H1 (cell line): ENCODE results near the gene STARD4. TPM values are rescaled to one million over a fixed set of nuclear protein-coding genes. Genes with fewer than 3 reads are reported as not detected.

Experiments
- CHD7 ChIP-seq: fragments of 300-600 bp; sonication (generic); IDR thresholded peaks from 2 replicates; pipeline ENCODE4 v1.7.1; 2012; ENCODE audit warnings: low read length, moderate library complexity, mild to moderate bottlenecking, inconsistent platforms; ENCODE audit not compliant: insufficient replicate concordance
- CTBP2 ChIP-seq: IDR thresholded peaks from 2 replicates; pipeline ENCODE4 v1.7.0; 2011; ENCODE audit warnings: borderline replicate concordance, mild to moderate bottlenecking, moderate library complexity, mixed read lengths, low read length; ENCODE audit not compliant: insufficient read depth, insufficient read length
- NANOG ChIP-seq: IDR thresholded peaks from 2 replicates; pipeline ENCODE4 v1.6.1; 2011; ENCODE audit warnings: low read length, low read depth, mild to moderate bottlenecking, inconsistent platforms; ENCODE audit not compliant: insufficient read depth, poor library complexity, severe bottlenecking
- NRF1 ChIP-seq: IDR thresholded peaks from 2 replicates; pipeline ENCODE4 v1.6.1; 2011; ENCODE audit warnings: mild to moderate bottlenecking, low read depth, low read length, improper control_type of control experiment
- RAD21 ChIP-seq, 2 experiments: IDR thresholded peaks in 1 of 2; conservative IDR thresholded peaks in 1 of 2; 2 replicates each; pipeline ENCODE4 v1.6.1; 2011; ENCODE audit warnings: low read depth in 2 of 2, low read length in 2 of 2, improper control_type of control experiment in 1 of 2, inconsistent platforms in 1 of 2, mild to moderate bottlenecking in 1 of 2, moderate library complexity in 1 of 2
- RBBP5 ChIP-seq: IDR thresholded peaks from 2 replicates; pipeline ENCODE4 v1.7.1; 2012; ENCODE audit warnings: low read depth, mild to moderate bottlenecking, inconsistent platforms, low read length, moderate library complexity, borderline replicate concordance
- RFX5 ChIP-seq: IDR thresholded peaks from 2 replicates; pipeline ENCODE4 v1.6.1; 2011; ENCODE audit warnings: low read depth, low read length, improper control_type of control experiment, borderline replicate concordance
- SP1 ChIP-seq: IDR thresholded peaks from 2 replicates; pipeline ENCODE4 v1.6.1; 2011; ENCODE audit warnings: low read depth, low read length
- SP2 ChIP-seq: IDR thresholded peaks from 2 replicates; pipeline ENCODE4 v1.6.1; 2012; ENCODE audit warnings: mild to moderate bottlenecking, low read length, inconsistent platforms
- polyA plus RNA-seq, 7 experiments: library from polyadenylated mRNA; depleted of rRNA in 3 of 7; stranded (reverse) in 5 of 7; unstranded in 2 of 7; fragments of >200 nt in 5 of 7; fragments of 200-250 nt in 2 of 7; gene quantifications; 1 replicate in 5 of 7; 2 replicates in 1 of 7; 4 replicates in 1 of 7; pipeline versions ENCODE4 v1.2.1 to v1.2.3, GENCODE V29; 2011 to 2013; ENCODE audit warnings: missing spikeins in 2 of 7, mixed read lengths in 2 of 7
- total RNA-seq: library from RNA; stranded (reverse); fragmentation: NEBNext Ultra II Directional; extraction: Animal tissue kit (Norgen Biotek cat#: 25700); gene quantifications from 2 replicates; pipeline ENCODE4 v1.2.1, GENCODE V29; 2021

The STARD4 gene
- total and polyA plus RNA-seq, 2 of the 8 experiments (the other 6 are each of a cell fraction or from before 2014, with no cell fraction given): 10.8 to 47.9 TPM

GRCh38 chr5:111552492-111552891 is 40.2 kb upstream of the STARD4 start (continued):
- TF ChIP-seq CHD7 (no peak), SP1 (no peak), NRF1 (no peak), CTBP2 (no peak), SP2 (no peak), RFX5 (no peak), RAD21 (IDR thresholded peaks at IDR 0.05 in 1 of 2, conservative IDR thresholded peaks at IDR 0.05 in 1 of 2; ENCODE audit: low read depth in 2 of 2, low read length in 2 of 2) (no peak), RBBP5 (no peak), NANOG (no peak)
